Hindlimb muscle (tissue), 1 donor: Measurements from ENCODE around the gene KRTAP10-7. TPM values are rescaled to one million over a fixed set of nuclear protein-coding genes. Genes with fewer than 3 reads are reported as not detected.

ENCODE experiments used
- polyA plus RNA-seq: library from polyadenylated mRNA; unstranded; fragments of 120-200 nt; gene quantifications from one replicate; pipeline ENCODE4 v1.2.1, GENCODE V29; 2013; ENCODE audit not compliant: insufficient read length

The KRTAP10-7 gene
- polyA plus RNA-seq, 1 donor = not detected

Other genes with a start within 250 kb of the KRTAP10-7 start
- 2.1 TPM for gene TRPM2, start 247.0 kb upstream of the KRTAP10-7 start, polyA plus RNA-seq
- 2.4 TPM for gene LRRC3, start 145.1 kb upstream of the KRTAP10-7 start, polyA plus RNA-seq
- gene KRTAP10-1, start 60.4 kb upstream of the KRTAP10-7 start, polyA plus RNA-seq = not detected
- not detected for gene KRTAP10-2, start 49.1 kb upstream of the KRTAP10-7 start, polyA plus RNA-seq
- not detected for gene KRTAP10-3, start 41.8 kb upstream of the KRTAP10-7 start, polyA plus RNA-seq
- not detected for gene KRTAP10-4, start 26.9 kb upstream of the KRTAP10-7 start, polyA plus RNA-seq
- gene KRTAP10-5, start 20.0 kb upstream of the KRTAP10-7 start, polyA plus RNA-seq = not detected
- not detected for gene KRTAP10-6, start 8.1 kb upstream of the KRTAP10-7 start, polyA plus RNA-seq
- not detected for gene KRTAP10-8, start 11.5 kb downstream of the KRTAP10-7 start, polyA plus RNA-seq
- not detected for gene KRTAP10-9, start 26.5 kb downstream of the KRTAP10-7 start, polyA plus RNA-seq
- gene KRTAP10-10, start 36.8 kb downstream of the KRTAP10-7 start, polyA plus RNA-seq = not detected
- gene KRTAP10-11, start 45.8 kb downstream of the KRTAP10-7 start, polyA plus RNA-seq = not detected
- not detected for gene KRTAP12-4, start 54.1 kb downstream of the KRTAP10-7 start, polyA plus RNA-seq
- gene KRTAP12-3, start 57.3 kb downstream of the KRTAP10-7 start, polyA plus RNA-seq = not detected
- not detected for gene KRTAP12-2, start 66.3 kb downstream of the KRTAP10-7 start, polyA plus RNA-seq
- gene KRTAP12-1, start 81.6 kb downstream of the KRTAP10-7 start, polyA plus RNA-seq = not detected
- gene KRTAP10-12, start 96.6 kb downstream of the KRTAP10-7 start, polyA plus RNA-seq = not detected
- 0.14 TPM for gene TSPEAR, start 111.0 kb downstream of the KRTAP10-7 start, polyA plus RNA-seq
- gene UBE2G2, start 201.2 kb downstream of the KRTAP10-7 start, polyA plus RNA-seq = 86.3 TPM
- 61.7 TPM for gene SUMO3, start 217.5 kb downstream of the KRTAP10-7 start, polyA plus RNA-seq